Kidney tubule cell (primary cell): Measurements from ENCODE around the gene RNF181.
"Not testable (repeated sequence)": the region's sequence is repeated elsewhere in the genome, so short reads cannot be mapped to it uniquely, and the experiment has no call there.

Source experiments
- DNase-seq: peaks from one replicate; pipeline ENCODE4 v3.0.0-alpha.2; 2018; ENCODE audit warnings: low spot score

RNF181 gene

GRCh38 chr2:85614757-85615156 lies 19.2 kb downstream of the RNF181 start:
- not testable (repeated sequence) for DNase-seq

GRCh38 chr2:85615413-85615728 lies 19.8 kb downstream of the RNF181 start:
- DNase-seq, result no peak

GRCh38 chr2:85617723-85618122 lies 22.2 kb downstream of the RNF181 start:
- DNase-seq, result not testable (repeated sequence)

GRCh38 chr2:85619617-85620016 lies 24.1 kb downstream of the RNF181 start:
- no peak for DNase-seq

- DNase-seq, result no peak
These were observed 25.8 kb downstream of the RNF181 start for GRCh38 chr2:85621338-85621737.

- no peak for DNase-seq
These were observed 28.4 kb downstream of the RNF181 start for GRCh38 chr2:85623991-85624390.

GRCh38 chr2:85628658-85629057 lies 33.1 kb downstream of the RNF181 start:
- DNase-seq, result no peak

GRCh38 chr2:85631316-85631715 lies 35.8 kb downstream of the RNF181 start:
- DNase-seq, result no peak

- no peak for DNase-seq
These were observed 39.5 kb downstream of the RNF181 start for GRCh38 chr2:85635011-85635410.

- DNase-seq, result no peak
These were observed 40.1 kb downstream of the RNF181 start for GRCh38 chr2:85635636-85636035.

- DNase-seq, result no peak
These were observed 47.2 kb downstream of the RNF181 start for GRCh38 chr2:85642725-85643124.

- DNase-seq, result no peak
These were observed 49.4 kb downstream of the RNF181 start for GRCh38 chr2:85644909-85645308.

- no peak for DNase-seq
These were observed 50.6 kb downstream of the RNF181 start for GRCh38 chr2:85646166-85646565.
